ENCODE measurements around the gene EIF4E2. TPM values are rescaled to one million over a fixed set of nuclear protein-coding genes. Genes with fewer than 3 reads are reported as not detected.

Gene EIF4E2
- 10 to 100 TPM; 68.1 to 76.4 TPM for total RNA-seq

- Mint-ChIP-seq H3K4me3 (peak within 1 kb of the TSS; percentile 99), H3K9me3 (peaks cover 4% of the 10 kb centered on the region), H3K36me3 (ENCODE audit: low read depth) (peaks cover 59% of the 10 kb centered on the region), H3K4me1 (peaks cover 76% of the 10 kb centered on the region), H3K27ac (peak within 1 kb of the TSS; percentile 100), H3K27me3 (no peaks in the 10 kb centered on the region)
- DNase-seq, result peak; percentile 92
- ChIA-PET POLR2A (no interaction called here), CTCF (interaction anchor here (0.8 to 1.5 kb wide), 4 partner anchors 12 to 717 kb away, joined by 3 to 8 read pairs (median 3); partner anchors contain the start of genes CHRNG and PRSS56)
These were observed at the start of gene EIF4E2, which contains the start of gene TIGD1 for GRCh38 chr2:232550354-232551249. Gene EIF4E2 (plus strand): TSS chr2:232550689. CDS start chr2:232550725, 36 bp downstream. Gene TIGD1 (minus strand): TSS chr2:232550557. CDS start chr2:232549882, 675 bp downstream.

GRCh38 chr2:232501331-232501771 is 49.1 kb upstream of the EIF4E2 start:
- peaks cover 47% of the 10 kb centered on the region for H3K27me3 Mint-ChIP-seq
- ChIA-PET POLR2A (no interaction called here), CTCF (no interaction called here)
- H3K27ac Mint-ChIP-seq, result no peak overlapping the region
- no peak for DNase-seq
- H3K9me3 Mint-ChIP-seq, result no peaks in the 10 kb centered on the region
- no peaks in the 10 kb centered on the region for H3K36me3 Mint-ChIP-seq (ENCODE audit: low read depth)
- H3K4me3 Mint-ChIP-seq, result no peak overlapping the region
- peaks cover 2% of the 10 kb centered on the region for H3K4me1 Mint-ChIP-seq

GRCh38 chr2:232501794-232502390 is 48.6 kb upstream of the EIF4E2 start:
- Mint-ChIP-seq H3K9me3 (no peaks in the 10 kb centered on the region), H3K4me3 (no peak overlapping the region), H3K4me1 (peaks cover 2% of the 10 kb centered on the region), H3K36me3 (ENCODE audit: low read depth) (no peaks in the 10 kb centered on the region), H3K27me3 (peaks cover 47% of the 10 kb centered on the region), H3K27ac (no peak overlapping the region)
- POLR2A ChIA-PET, result no interaction called here
- no peak for DNase-seq
- CTCF ChIA-PET, result no interaction called here

- Mint-ChIP-seq H3K27me3 (peaks cover 51% of the 10 kb centered on the region), H3K36me3 (ENCODE audit: low read depth) (no peaks in the 10 kb centered on the region), H3K27ac (no peak overlapping the region), H3K4me1 (peaks cover 2% of the 10 kb centered on the region), H3K9me3 (no peaks in the 10 kb centered on the region), H3K4me3 (peak overlapping the region; percentile 45)
- no peak for DNase-seq
- ChIA-PET CTCF (no interaction called here), POLR2A (no interaction called here)
These were observed 48.0 kb upstream of the EIF4E2 start for GRCh38 chr2:232502511-232502910.

- no peak overlapping the region for H3K4me3 Mint-ChIP-seq
- DNase-seq, result no peak
These were observed 47.3 kb upstream of the EIF4E2 start for GRCh38 chr2:232502911-232503808.

GRCh38 chr2:232503809-232504323 is 46.6 kb upstream of the EIF4E2 start:
- Mint-ChIP-seq H3K4me3 (no peak overlapping the region), H3K4me1 (peaks cover 2% of the 10 kb centered on the region), H3K27me3 (peaks cover 48% of the 10 kb centered on the region), H3K9me3 (no peaks in the 10 kb centered on the region), H3K36me3 (ENCODE audit: low read depth) (no peaks in the 10 kb centered on the region), H3K27ac (no peak overlapping the region)
- DNase-seq, result no peak
- ChIA-PET CTCF (no interaction called here), POLR2A (no interaction called here)

More at GRCh38 chr2:232502911-232503808, 47.3 kb upstream of the EIF4E2 start:
- H3K4me1 Mint-ChIP-seq, result peaks cover 2% of the 10 kb centered on the region
- H3K36me3 Mint-ChIP-seq (ENCODE audit: low read depth), result no peaks in the 10 kb centered on the region
- peaks cover 51% of the 10 kb centered on the region for H3K27me3 Mint-ChIP-seq
- H3K27ac Mint-ChIP-seq, result no peak overlapping the region
- H3K9me3 Mint-ChIP-seq, result no peaks in the 10 kb centered on the region
- ChIA-PET CTCF (no interaction called here), POLR2A (no interaction called here)

- Mint-ChIP-seq H3K36me3 (ENCODE audit: low read depth) (no peaks in the 10 kb centered on the region), H3K4me1 (peaks cover 2% of the 10 kb centered on the region), H3K27me3 (peaks cover 48% of the 10 kb centered on the region), H3K4me3 (no peak overlapping the region), H3K27ac (no peak overlapping the region), H3K9me3 (no peaks in the 10 kb centered on the region)
- ChIA-PET CTCF (no interaction called here), POLR2A (no interaction called here)
- no peak for DNase-seq
These were observed 46.1 kb upstream of the EIF4E2 start for GRCh38 chr2:232504438-232504837.

- CTCF ChIA-PET, result no interaction called here
- Mint-ChIP-seq H3K9me3 (no peaks in the 10 kb centered on the region), H3K4me3 (no peak overlapping the region), H3K27ac (no peak overlapping the region), H3K36me3 (ENCODE audit: low read depth) (no peaks in the 10 kb centered on the region), H3K4me1 (peaks cover 2% of the 10 kb centered on the region), H3K27me3 (peaks cover 45% of the 10 kb centered on the region)
- POLR2A ChIA-PET, result no interaction called here
- no peak for DNase-seq
These were observed 44.6 kb upstream of the EIF4E2 start for GRCh38 chr2:232505856-232506255.

- ChIA-PET CTCF (interaction anchor here (0.7 kb wide), 1 partner anchor 506 kb away, joined by 3 read pairs; no protein-coding TSS in a partner anchor), POLR2A (no interaction called here)
- Mint-ChIP-seq H3K27ac (no peak overlapping the region), H3K36me3 (ENCODE audit: low read depth) (no peaks in the 10 kb centered on the region), H3K27me3 (peaks cover 41% of the 10 kb centered on the region), H3K4me3 (no peak overlapping the region), H3K4me1 (peaks cover 2% of the 10 kb centered on the region), H3K9me3 (no peaks in the 10 kb centered on the region)
- no peak for DNase-seq
These were observed 43.8 kb upstream of the EIF4E2 start for GRCh38 chr2:232506709-232507108.

GRCh38 chr2:232508251-232508650 is 42.2 kb upstream of the EIF4E2 start:
- Mint-ChIP-seq H3K4me1 (no peaks in the 10 kb centered on the region), H3K36me3 (ENCODE audit: low read depth) (no peaks in the 10 kb centered on the region)

GRCh38 chr2:232511336-232511890 is 39.1 kb upstream of the EIF4E2 start:
- no peak for DNase-seq
- H3K36me3 Mint-ChIP-seq (ENCODE audit: low read depth), result no peaks in the 10 kb centered on the region
- no peak overlapping the region for H3K4me3 Mint-ChIP-seq
- peaks cover 10% of the 10 kb centered on the region for H3K27me3 Mint-ChIP-seq
- CTCF ChIA-PET, result no interaction called here
- H3K27ac Mint-ChIP-seq, result no peak overlapping the region
- H3K9me3 Mint-ChIP-seq, result no peaks in the 10 kb centered on the region
- no peaks in the 10 kb centered on the region for H3K4me1 Mint-ChIP-seq
- POLR2A ChIA-PET, result no interaction called here

More at GRCh38 chr2:232508251-232508650, 42.2 kb upstream of the EIF4E2 start:
- H3K9me3 Mint-ChIP-seq, result no peaks in the 10 kb centered on the region
- ChIA-PET CTCF (no interaction called here), POLR2A (interaction anchor here (0.6 kb wide), 1 partner anchor 1138 kb away, joined by 5 read pairs; no protein-coding TSS in a partner anchor)
- no peak for DNase-seq
- peaks cover 35% of the 10 kb centered on the region for H3K27me3 Mint-ChIP-seq
- H3K4me3 Mint-ChIP-seq, result no peak overlapping the region
- no peak overlapping the region for H3K27ac Mint-ChIP-seq

- Mint-ChIP-seq H3K4me1 (no peaks in the 10 kb centered on the region), H3K27ac (no peak overlapping the region), H3K9me3 (no peaks in the 10 kb centered on the region), H3K4me3 (no peak overlapping the region), H3K36me3 (ENCODE audit: low read depth) (no peaks in the 10 kb centered on the region), H3K27me3 (peaks cover 6% of the 10 kb centered on the region)
- CTCF ChIA-PET, result interaction anchor here (0.6 kb wide), 1 partner anchor 142 kb away, joined by 3 read pairs; no protein-coding TSS in a partner anchor
- POLR2A ChIA-PET, result no interaction called here
- no peak for DNase-seq
These were observed 37.9 kb upstream of the EIF4E2 start for GRCh38 chr2:232512602-232513001.

All from activated CD4-positive, alpha-beta T cell treated with anti-CD3 and anti-CD28 coated beads, Interleukin-2, amount 10 ng/mL, durations not matched to agents 7 days and 5 days (primary cell).